Gastrocnemius medialis (tissue), 4 donors: ENCODE results near the gene ABCF3. TPM values are rescaled to one million over a fixed set of nuclear protein-coding genes. Genes with fewer than 3 reads are reported as not detected.
A peak's percentile ranks its signal among the peaks of the same experiment; 100 is the strongest.

Experiments used
- ATAC-seq, 2 donors: fragments of 150-250 bp; one replicate each; pipeline ENCODE4 v1.9.1; 2016
- DNase-seq, 2 donors: peaks; one replicate each; pipeline ENCODE4 v3.0.0-alpha.2; 2019
- H3K27ac ChIP-seq, 4 donors: fragments of 200-600 bp; sonication (generic); 1 replicate in 1 of 4; 2 replicates in 3 of 4; pipeline ENCODE4 v1.5.1; 2016 to 2018; ENCODE audit warnings: mild to moderate bottlenecking in 2 of 4, moderate library complexity in 1 of 4
- H3K27me3 ChIP-seq, 3 donors: fragments of 200-600 bp; sonication (generic) in 2 of 3; 1 replicate in 1 of 3; 2 replicates in 2 of 3; pipeline versions ENCODE4 v1.5.1 to v1.6.0; 2016 to 2019; ENCODE audit warnings: mild to moderate bottlenecking in 1 of 3, moderate library complexity in 1 of 3
- H3K36me3 ChIP-seq, 2 donors: fragments of 200-600 bp; sonication (generic) in 1 of 2; one replicate each; pipeline ENCODE4 v1.5.1; 2017 to 2018
- H3K4me1 ChIP-seq, 2 donors: fragments of 200-600 bp; sonication (generic) in 1 of 2; one replicate each; pipeline ENCODE4 v1.5.1; 2016 to 2017; ENCODE audit warnings: mild to moderate bottlenecking in 2 of 2
- H3K4me3 ChIP-seq, 4 donors: fragments of 200-600 bp; sonication (generic) in 3 of 4; 1 replicate in 1 of 4; 2 replicates in 3 of 4; pipeline ENCODE4 v1.5.1; 2016 to 2019; ENCODE audit warnings: mild to moderate bottlenecking in 2 of 4
- H3K9me3 ChIP-seq, 3 donors: fragments of 200-600 bp; sonication (generic) in 2 of 3; 1 replicate in 1 of 3; 2 replicates in 2 of 3; pipeline ENCODE4 v1.5.1; 2016 to 2019
- POLR2A ChIP-seq, 2 donors: fragments of 450-650 bp; IDR thresholded peaks; one replicate each; pipeline ENCODE4 v1.6.1; 2017; ENCODE audit warnings: antibody characterized with exemption in 2 of 2, mild to moderate bottlenecking in 2 of 2, moderate library complexity in 2 of 2
- in situ Hi-C, 4 donors: fragments of 200-750 bp; cut with MboI; loops; one replicate each; pipeline versions ENCODE4 v1.15.0 to v1.8.0; 2017; ENCODE audit warnings: low sequenced_read_pairs in 4 of 4
- intact Hi-C: fragments of 100-400 bp; cut with DNase I; formaldehyde crosslinking; loops from one replicate; pipeline ENCODE4 v1.15.1; 2023; ENCODE audit warnings: low total_unique reads
- total RNA-seq, 4 donors: library from RNA; depleted of rRNA; stranded (reverse); fragments of >200 nt; gene quantifications; one replicate each; pipeline versions ENCODE4 v1.1.0 to v1.2.3, GENCODE V29; 2016
- TF ChIP-seq, protein P1 (sequence below), 5 experiments: fragments of 450-650 bp in 3 of 5; fragments of 200-600 bp in 2 of 5; sonication (generic) in 2 of 5; IDR thresholded peaks in 4 of 5; conservative IDR thresholded peaks in 1 of 5; 1 replicate in 4 of 5; 2 replicates in 1 of 5; pipeline ENCODE4 v1.5.1; 2016 to 2019; ENCODE audit warnings: antibody characterized with exemption in 5 of 5, mild to moderate bottlenecking in 3 of 5, moderate library complexity in 3 of 5

ABCF3 gene
- total RNA-seq, 4 donors from 2014 or later, result 52.6 to 96.4 (median 63.2) TPM

DNA sequence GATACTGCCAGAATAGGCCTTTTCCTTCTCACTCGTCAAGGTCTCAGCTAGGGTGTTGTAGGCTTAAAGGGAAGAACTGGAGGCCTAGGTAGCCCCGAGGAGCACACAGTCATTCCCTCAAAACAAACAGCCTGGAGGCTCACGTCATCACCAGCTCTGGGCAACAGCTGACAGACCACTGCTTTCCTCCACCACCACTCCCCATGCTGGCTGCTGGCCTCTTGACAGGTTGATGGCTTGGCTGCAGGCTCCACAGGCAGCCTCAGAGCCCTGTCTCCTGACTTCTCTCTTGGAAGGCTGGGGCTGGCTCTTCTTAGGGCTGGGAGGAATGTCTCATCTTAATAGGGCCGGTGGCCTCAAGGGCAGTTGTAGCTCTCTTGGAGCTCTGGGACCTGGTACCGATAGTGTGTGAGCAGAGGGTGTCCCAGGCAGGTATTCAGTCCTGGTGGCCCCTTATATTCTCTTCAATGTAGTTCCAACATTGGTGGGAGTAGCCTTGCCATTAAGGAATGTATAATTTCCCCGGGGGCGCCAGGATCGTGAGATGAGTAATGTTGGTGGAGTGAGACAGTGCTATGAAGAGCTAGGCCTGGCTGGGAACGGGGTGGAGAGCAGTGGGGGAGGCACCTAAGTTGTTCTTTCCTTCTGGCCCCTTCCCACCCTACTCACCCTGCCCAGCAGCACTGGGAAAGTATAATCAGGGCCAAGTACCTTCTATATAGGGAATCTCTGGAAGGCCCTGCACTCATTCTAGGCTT lies 17.5 kb upstream of the ABCF3 start:
- in situ Hi-C loops, result no loop called here
- TF ChIP-seq POLR2A (IDR thresholded peaks at IDR 0.05), result no peak
- TF ChIP-seq, protein P1, sequence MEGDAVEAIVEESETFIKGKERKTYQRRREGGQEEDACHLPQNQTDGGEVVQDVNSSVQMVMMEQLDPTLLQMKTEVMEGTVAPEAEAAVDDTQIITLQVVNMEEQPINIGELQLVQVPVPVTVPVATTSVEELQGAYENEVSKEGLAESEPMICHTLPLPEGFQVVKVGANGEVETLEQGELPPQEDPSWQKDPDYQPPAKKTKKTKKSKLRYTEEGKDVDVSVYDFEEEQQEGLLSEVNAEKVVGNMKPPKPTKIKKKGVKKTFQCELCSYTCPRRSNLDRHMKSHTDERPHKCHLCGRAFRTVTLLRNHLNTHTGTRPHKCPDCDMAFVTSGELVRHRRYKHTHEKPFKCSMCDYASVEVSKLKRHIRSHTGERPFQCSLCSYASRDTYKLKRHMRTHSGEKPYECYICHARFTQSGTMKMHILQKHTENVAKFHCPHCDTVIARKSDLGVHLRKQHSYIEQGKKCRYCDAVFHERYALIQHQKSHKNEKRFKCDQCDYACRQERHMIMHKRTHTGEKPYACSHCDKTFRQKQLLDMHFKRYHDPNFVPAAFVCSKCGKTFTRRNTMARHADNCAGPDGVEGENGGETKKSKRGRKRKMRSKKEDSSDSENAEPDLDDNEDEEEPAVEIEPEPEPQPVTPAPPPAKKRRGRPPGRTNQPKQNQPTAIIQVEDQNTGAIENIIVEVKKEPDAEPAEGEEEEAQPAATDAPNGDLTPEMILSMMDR (IDR thresholded peaks at IDR 0.05 in 4 of 5, conservative IDR thresholded peaks at IDR 0.05 in 1 of 5), result no peak
- DNase-seq (no peak), ATAC-seq (no peak)
- no peaks in the 10 kb centered on the region for H3K9me3 ChIP-seq
- peaks cover 0 to 83% of the 10 kb centered on the region in 2 donors for H3K36me3 ChIP-seq
- H3K4me3 ChIP-seq, result no peak overlapping the region
- intact Hi-C loops, result no loop called here
- no peaks in the 10 kb centered on the region for H3K27me3 ChIP-seq
- peak overlapping the region in 1 of 4 donors; percentile 5 for H3K27ac ChIP-seq
- H3K4me1 ChIP-seq, result peaks cover 2 to 5% of the 10 kb centered on the region in 2 donors

DNA sequence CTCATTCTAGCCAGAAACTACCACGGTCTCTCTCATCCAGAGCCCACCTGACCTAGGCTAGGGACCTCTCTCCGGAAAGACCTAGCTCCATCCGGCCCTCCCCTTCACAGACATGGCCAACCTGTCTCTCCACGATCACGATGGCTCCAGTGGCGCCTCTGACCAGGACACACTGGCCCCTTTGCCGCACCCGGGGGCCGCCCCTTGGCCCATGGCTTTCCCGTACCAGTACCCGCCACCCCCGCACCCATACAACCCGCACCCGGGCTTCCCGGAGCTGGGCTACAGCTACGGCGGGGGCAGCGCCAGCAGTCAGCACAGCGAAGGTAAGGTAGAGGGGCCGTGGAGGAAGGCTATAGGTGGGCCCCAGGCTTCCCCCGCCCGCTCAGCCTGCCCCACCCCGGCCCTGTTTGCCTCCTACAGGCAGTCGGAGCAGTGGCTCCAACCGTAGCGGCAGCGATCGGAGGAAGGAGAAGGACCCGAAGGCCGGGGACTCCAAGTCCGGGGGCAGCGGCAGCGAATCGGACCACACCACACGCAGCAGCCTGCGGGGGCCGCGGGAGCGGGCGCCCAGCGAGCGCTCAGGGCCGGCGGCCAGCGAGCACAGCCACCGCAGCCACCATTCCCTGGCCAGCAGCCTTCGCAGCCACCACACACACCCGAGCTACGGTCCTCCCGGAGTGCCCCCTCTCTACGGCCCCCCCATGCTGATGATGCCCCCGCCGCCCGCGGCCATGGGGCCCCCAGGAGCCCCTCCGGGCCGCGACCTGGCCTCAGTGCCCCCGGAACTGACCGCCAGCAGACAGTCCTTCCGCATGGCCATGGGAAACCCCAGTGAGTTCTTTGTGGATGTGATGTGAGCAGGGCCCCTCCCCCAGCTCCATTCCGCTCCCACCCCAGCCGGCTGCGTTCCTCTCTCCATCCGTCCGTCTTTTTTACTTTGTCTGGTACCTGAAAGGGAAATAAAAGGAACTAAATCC lies 15.8 kb upstream of the ABCF3 start:
- intact Hi-C loops (loop anchor here (5.0 kb wide), 1 partner anchor 77 kb away; the partner anchor contains the start of genes ALG3 and EEF1AKMT4), in situ Hi-C loops (loop anchor here in 1 of 4 donors (10.0 kb wide), 1 partner anchor 145 kb away; the partner anchor contains the start of gene EIF4G1)
- Histone ChIP-seq H3K4me3 (no peak overlapping the region), H3K27ac (no peak overlapping the region), H3K27me3 (no peaks in the 10 kb centered on the region), H3K36me3 (peaks cover 0 to 67% of the 10 kb centered on the region in 2 donors), H3K9me3 (no peaks in the 10 kb centered on the region), H3K4me1 (peaks cover 5 to 12% of the 10 kb centered on the region in 2 donors)
- TF ChIP-seq, protein P1 (IDR thresholded peaks at IDR 0.05 in 4 of 5, conservative IDR thresholded peaks at IDR 0.05 in 1 of 5), result no peak
- TF ChIP-seq POLR2A (IDR thresholded peaks at IDR 0.05), result no peak
- no peak for ATAC-seq
- no peak for DNase-seq

DNA sequence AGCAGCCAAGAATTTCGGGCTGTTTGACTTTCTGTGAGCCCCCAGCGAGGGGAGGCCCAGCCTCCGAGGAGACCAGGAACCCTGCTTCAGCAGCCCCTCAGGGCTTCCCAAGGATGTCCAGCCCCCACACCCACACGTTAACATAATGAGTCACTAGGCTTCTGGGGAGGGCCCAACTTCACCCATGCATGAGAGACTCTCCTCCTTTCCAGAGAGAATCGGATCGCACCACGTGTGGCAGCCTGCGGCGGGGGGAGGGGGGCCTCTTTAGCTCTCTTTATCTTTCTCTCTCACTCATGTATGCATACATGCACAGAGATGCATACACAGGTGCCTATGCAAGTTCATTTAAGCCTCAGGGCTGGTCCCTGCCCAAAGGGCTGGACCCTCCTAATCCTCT lies 14.4 kb upstream of the ABCF3 start:
- Histone ChIP-seq H3K27me3 (no peaks in the 10 kb centered on the region), H3K27ac (no peak overlapping the region), H3K36me3 (peaks cover 0 to 53% of the 10 kb centered on the region in 2 donors), H3K9me3 (no peaks in the 10 kb centered on the region), H3K4me1 (peaks cover 16 to 24% of the 10 kb centered on the region in 2 donors), H3K4me3 (no peak overlapping the region)
- in situ Hi-C loops (loop anchor here in 1 of 4 donors (10.0 kb wide), 1 partner anchor 143 kb away; the partner anchor contains the start of gene EIF4G1), intact Hi-C loops (loop anchor here (5.0 kb wide), 1 partner anchor 76 kb away; the partner anchor contains the start of genes ALG3 and EEF1AKMT4)
- ATAC-seq (no peak), DNase-seq (no peak)
- no peak for TF ChIP-seq POLR2A (IDR thresholded peaks at IDR 0.05)
- TF ChIP-seq, protein P1 (IDR thresholded peaks at IDR 0.05 in 4 of 5, conservative IDR thresholded peaks at IDR 0.05 in 1 of 5), result no peak

DNA sequence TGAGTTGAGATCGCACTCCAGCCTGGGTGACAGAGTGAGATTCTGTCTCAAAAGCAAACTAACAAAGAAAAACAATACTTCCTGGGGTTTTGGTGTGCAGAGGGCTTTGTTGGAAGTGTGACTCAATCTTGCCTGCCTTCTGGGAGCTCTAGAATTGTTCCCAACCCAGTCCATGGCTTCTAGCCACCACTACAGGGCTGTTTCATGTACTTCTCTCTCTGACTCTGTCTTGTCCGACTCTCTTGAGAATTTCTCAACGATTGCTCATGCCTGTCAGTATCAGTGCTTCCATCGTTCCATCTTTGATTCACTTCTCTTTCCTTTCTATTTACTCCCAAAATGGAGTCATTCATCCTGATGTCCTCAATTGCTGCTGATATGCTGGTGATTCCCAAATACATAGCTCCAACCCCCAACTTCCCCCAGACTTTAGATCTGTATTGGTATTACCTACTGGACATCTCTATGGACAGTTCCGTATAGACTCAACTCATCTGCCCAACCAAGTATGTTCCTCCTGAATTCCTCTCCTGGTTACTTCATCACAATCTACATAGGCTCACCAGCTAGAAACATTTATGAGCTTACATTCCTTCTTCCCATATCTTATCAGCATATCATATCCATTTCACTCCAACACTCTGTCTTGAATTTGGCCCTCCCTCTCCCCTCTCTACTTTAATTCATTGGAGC lies 13.2 kb upstream of the ABCF3 start:
- TF ChIP-seq POLR2A (IDR thresholded peaks at IDR 0.05), result no peak
- TF ChIP-seq, protein P1 (IDR thresholded peaks at IDR 0.05 in 4 of 5, conservative IDR thresholded peaks at IDR 0.05 in 1 of 5), result no peak
- peak in 1 of 2 donors; percentile 68 for DNase-seq
- in situ Hi-C loops (loop anchor here in 1 of 4 donors (10.0 kb wide), 1 partner anchor 142 kb away; the partner anchor contains the start of gene EIF4G1), intact Hi-C loops (loop anchor here (5.0 kb wide), 1 partner anchor 74 kb away; the partner anchor contains the start of genes ALG3 and EEF1AKMT4)
- Histone ChIP-seq H3K4me1 (peaks cover 29 to 36% of the 10 kb centered on the region in 2 donors), H3K27me3 (no peaks in the 10 kb centered on the region), H3K36me3 (peaks cover 0 to 50% of the 10 kb centered on the region in 2 donors), H3K9me3 (no peaks in the 10 kb centered on the region), H3K27ac (peak overlapping the region in 3 of 4 donors; percentile 83 to 97 (median 86)), H3K4me3 (no peak overlapping the region)
- ATAC-seq, result no peak
